ENCODE data around the gene MRPS18C.
"Not testable (repeated sequence)": the region's sequence is repeated elsewhere in the genome, so short reads cannot be mapped to it uniquely, and the experiment has no call there.

The MRPS18C gene

DNA sequence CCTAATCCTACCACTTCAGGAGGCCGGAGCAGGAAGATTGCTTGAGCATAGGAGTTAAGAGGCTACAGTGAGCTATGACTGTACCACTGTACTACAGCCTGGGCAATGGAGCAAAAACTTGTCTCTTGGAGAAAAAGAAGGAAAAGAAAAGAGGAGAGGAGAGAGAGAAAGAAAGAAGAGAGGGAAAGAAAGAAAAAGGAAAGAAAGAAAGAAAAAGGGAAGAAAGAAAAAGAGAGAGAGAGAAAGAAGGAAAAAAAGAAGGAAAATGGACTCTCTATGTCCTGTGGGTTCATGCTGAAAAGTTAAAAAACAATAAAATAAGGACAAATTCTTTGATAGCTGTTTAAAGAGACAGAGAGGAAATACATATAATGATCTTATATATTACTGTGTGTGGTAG is 42.3 kb downstream of the MRPS18C start:
- no peak for DNase-seq

DNA sequence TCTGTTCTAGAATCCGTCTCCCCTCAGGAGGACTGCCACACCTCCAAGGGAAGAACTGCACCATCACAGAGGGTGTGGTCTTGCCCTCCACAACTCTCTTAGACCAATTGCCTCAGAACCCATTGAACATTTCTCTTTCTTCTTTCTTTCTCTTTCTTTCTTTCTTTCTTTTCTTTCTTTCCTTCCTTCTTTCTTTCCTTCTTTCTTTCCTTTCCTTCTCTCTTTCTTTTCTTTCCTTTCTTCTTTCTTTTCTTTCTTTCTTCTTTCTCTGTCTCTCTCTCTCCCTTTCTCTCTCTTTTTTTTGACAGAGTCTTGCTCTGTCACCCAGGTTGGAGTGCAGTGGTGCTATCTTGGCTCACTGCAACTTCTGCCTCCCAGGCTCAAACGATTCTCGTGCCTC is 45.8 kb downstream of the MRPS18C start:
- not testable (repeated sequence) for DNase-seq

DNA sequence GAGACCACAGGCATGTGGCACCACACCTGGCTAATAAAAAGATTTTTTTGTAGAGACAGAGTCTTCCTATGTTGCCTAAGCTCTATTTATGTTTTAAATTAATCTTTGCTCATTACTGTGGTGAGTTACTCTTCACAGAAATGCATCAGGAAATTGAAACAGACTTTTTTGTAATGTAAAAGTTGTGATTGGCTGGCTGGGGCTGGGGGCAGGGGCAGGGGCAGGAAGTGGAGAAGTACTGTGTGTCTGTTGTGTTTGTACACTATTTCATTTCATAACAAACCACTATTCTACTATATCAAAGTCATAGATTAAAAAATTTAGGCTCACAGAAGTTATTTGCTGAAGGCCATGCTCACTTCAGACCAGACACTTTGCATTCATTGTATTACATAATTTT is 48.1 kb downstream of the MRPS18C start:
- DNase-seq: no peak

DNA sequence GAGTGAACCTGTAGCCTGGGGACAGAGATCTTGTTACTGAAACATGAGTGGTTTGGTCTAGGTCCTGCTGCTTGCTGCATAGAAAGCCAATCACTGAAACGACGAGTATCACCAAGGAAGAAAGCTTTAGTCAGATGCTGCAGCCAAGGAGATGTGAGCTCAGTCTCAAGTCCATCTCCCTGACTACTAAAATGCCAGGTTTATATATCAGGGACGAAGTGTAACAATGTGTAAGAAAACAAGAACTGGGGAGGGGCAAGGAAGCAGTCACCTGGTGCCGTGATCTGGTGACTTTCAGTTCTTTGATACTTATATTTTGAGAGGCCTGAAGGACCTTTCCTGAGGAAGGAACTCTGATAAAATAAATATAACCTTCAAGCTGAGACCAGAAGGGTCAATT is 48.6 kb downstream of the MRPS18C start:
- DNase-seq: no peak

DNA sequence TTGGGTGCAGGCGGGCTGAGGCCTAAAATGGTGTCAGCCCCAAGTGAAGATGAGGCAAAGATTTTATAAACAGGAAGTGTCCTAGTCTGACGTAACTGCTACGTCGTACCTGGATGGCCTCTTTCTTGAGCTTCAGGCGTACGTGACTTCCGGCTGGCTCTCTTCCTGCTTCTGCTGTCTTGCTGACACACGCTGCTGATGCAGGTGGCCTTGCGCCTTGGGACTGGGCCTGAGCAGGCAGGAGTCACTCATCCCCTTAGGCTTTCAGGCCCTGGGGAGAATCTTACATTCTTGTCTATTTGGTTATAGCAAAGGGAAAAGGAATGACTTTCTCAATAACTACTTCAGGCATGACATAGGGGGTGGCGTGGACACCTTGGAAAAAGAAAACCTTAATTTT is 49.1 kb downstream of the MRPS18C start:
- DNase-seq: no peak

DNA sequence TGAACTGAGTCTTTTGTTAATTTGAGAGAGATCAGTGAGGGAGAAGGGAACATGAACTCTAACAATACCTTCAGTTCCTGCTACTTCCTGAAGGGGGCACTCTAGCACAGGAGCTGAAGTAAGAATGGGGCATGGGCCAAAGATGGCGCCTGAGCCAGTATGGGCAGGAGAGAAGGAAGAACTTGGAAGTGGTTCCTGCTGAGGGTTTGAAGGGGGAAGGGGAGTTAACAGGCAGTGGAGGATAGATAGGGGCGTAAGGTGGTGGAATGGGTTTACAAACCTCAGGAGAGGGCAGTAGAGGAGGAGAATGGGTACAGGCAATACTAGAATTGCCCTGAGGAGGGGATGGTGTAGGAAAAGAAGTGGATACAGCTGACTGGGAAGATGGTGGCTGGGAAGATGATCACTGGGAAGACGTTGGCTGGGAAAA is 53.3 kb downstream of the MRPS18C start:
- peak; percentile 36 for DNase-seq

DNA sequence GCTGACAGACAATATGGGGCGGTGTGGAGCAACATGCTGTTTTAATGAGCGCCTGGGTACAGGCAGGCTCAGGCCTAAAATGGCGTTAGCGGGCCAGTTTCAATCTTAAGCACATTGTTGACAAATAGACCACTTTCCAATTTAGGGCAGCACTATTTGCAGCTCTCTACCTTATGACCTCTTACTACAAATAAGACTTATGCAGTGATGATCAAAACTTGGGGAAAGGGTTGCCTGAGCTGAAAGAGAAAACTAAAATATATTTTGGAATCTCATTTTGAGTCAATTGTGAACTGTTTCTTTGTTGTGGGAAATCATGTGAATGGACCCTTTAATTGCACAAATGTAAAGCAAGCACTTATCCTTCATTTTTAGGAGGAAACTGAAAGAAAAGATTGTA is 54.6 kb downstream of the MRPS18C start:
- no peak for DNase-seq

Data from NCI-H1694 (cell line).